Bronchial epithelial cell (primary cell): ENCODE results near the gene RIN2. TPM values are rescaled to one million over a fixed set of nuclear protein-coding genes. Genes with fewer than 3 reads are reported as not detected.
A peak's percentile ranks its signal among the peaks of the same experiment; 100 is the strongest.

Source experiments
- DNase-seq: peaks from one replicate; pipeline ENCODE4 v3.0.0-alpha.2; 2010; ENCODE audit warnings: low read depth
- FAIRE-seq: peaks from 2 replicates; lab custom pipeline; 2011; peaks lifted over from hg19 to GRCh38; lab: Jason Lieb, UNC
- H3K27me3 ChIP-seq: 2 replicates; pipeline ENCODE4 v1.5.1; 2011; ENCODE audit warnings: low read length; ENCODE audit not compliant: control insufficient read depth, insufficient read depth
- H3K36me3 ChIP-seq: 2 replicates; pipeline ENCODE4 v1.5.1; 2011; ENCODE audit warnings: low read length; ENCODE audit not compliant: control insufficient read depth, insufficient read depth
- H3K4me3 ChIP-seq: 2 replicates; pipeline ENCODE4 v1.5.1; 2011; ENCODE audit warnings: mild to moderate bottlenecking, low read depth, low read length, control low read depth
- CTCF ChIP-seq: IDR thresholded peaks from 2 replicates; pipeline ENCODE4 v1.5.1; 2011; ENCODE audit warnings: mild to moderate bottlenecking, moderate library complexity, low read length, control low read depth, inconsistent platforms; ENCODE audit not compliant: insufficient read depth, severe bottlenecking
- total RNA-seq: library from RNA; depleted of rRNA; stranded (reverse); fragments of >200 nt; gene quantifications from 2 replicates; pipeline ENCODE4 v1.2.1, GENCODE V29; 2014

The RIN2 gene
- total RNA-seq, 1 donor from 2014 or later: 41.1 TPM

- Histone ChIP-seq H3K36me3 (no peaks in the 10 kb centered on the region), H3K27me3 (no peaks in the 10 kb centered on the region), H3K4me3 (peak overlapping the region; percentile 57)
- no peak for TF ChIP-seq CTCF
- no peak for FAIRE-seq
- DNase-seq: no peak
Observed at GRCh38 chr20:19756761-19757486, 1.1 kb upstream of the RIN2 start.

GRCh38 chr20:19757487-19758132 is 448 bp upstream of the RIN2 start:
- TF ChIP-seq CTCF: no peak
- peak overlapping the region; percentile 57 for H3K4me3 ChIP-seq
- DNase-seq (peak; percentile 83), FAIRE-seq (no peak)
- no peaks in the 10 kb centered on the region for H3K27me3 ChIP-seq
- no peaks in the 10 kb centered on the region for H3K36me3 ChIP-seq

DNA sequence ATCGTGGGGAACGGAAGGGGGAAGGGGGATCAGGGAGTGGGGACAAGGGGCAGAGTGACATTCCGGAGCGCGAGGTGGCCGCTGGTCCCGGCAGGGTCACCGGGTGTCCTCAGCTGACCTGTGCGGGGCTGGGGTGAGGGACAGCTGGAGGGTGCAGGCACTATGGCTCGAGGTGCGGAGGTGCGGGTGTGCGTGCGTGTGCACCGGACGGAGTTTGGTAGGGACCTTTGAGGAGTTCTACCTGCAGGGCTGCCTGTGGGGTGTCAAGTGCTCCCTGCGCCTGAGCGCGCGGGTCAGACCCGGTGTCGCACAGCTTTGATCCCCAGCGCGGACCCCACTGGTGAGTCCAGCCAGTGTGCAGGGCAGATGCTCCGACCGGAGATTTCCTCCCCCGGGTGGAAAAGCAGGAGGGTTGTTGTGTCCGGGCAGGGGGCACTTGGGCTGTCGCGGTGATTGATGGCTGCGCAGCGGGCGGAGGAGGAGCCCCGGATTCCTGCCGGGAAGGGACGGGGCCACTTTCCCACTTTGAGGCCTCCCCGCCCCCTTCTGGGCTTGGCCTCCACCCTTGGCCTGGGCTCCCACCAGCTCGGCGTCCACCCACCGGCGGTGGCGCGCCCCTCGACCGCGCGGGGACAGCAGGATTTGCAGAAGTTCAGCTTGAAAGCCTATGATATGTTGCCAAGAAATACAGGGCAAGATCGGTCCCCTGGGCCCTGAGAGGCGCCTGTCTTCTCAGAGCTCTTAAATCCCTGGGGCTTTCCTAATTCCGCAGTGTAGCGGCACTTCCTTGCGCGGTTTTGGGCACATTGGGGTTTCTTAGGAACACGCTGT is 658 bp downstream of the RIN2 start:
- Histone ChIP-seq H3K4me3 (peak overlapping the region; percentile 57), H3K27me3 (no peaks in the 10 kb centered on the region), H3K36me3 (no peaks in the 10 kb centered on the region)
- FAIRE-seq (no peak), DNase-seq (peak; percentile 32)
- TF ChIP-seq CTCF: no peak

- Histone ChIP-seq H3K27me3 (no peaks in the 10 kb centered on the region), H3K36me3 (no peaks in the 10 kb centered on the region), H3K4me3 (no peak overlapping the region)
- no peak for FAIRE-seq
- no peak for DNase-seq
- TF ChIP-seq CTCF: no peak
Observed at GRCh38 chr20:19760371-19760721, 2.3 kb downstream of the RIN2 start.

- Histone ChIP-seq H3K4me3 (no peak overlapping the region), H3K27me3 (no peaks in the 10 kb centered on the region), H3K36me3 (no peaks in the 10 kb centered on the region)
- no peak for TF ChIP-seq CTCF
- DNase-seq: no peak
- FAIRE-seq: no peak
Observed at GRCh38 chr20:19761326-19761725, 3.3 kb downstream of the RIN2 start.
